HG03520 (cell line): ENCODE measurements around the gene PIM2.
"Not testable (repeated sequence)": the region's sequence is repeated elsewhere in the genome, so short reads cannot be mapped to it uniquely, and the experiment has no call there.

Experiments
- ATAC-seq: cut with Tn5 transposase; IDR thresholded peaks from one replicate; pipeline ENCODE4 v1.9.1; 2021; ENCODE audit warnings: mild to moderate bottlenecking, moderate library complexity; ENCODE audit not compliant: unreplicated experiment

The PIM2 gene

DNA sequence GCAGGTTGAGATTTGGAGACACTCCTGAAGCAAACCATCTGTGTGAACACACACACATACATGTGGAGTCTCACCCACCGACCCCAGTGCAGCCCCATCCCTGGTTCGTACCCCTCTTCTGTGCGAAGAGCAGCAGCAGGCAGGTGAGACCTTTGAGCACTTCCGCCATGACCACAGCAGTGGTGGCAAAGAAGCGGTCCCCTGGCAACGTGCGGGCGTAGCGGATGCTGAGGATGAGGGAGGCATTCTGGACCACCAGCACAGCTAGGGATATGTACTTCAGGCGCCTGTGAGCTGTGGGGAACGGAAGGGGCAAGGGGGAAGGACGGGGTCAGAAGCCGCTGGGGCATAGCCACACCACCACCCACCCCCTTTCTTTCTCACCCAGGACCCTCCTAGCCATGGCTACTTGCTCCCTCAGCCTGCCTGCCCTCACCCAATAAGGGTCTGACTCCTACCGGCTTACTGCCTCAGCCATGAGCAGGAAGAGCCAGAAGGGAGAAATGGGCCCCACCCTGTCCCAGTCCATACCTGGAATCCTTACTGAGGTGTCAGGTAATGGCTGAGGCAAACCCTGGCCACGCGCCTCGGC, 9.0 kb downstream of the PIM2 start:
- ATAC-seq: no peak

DNA sequence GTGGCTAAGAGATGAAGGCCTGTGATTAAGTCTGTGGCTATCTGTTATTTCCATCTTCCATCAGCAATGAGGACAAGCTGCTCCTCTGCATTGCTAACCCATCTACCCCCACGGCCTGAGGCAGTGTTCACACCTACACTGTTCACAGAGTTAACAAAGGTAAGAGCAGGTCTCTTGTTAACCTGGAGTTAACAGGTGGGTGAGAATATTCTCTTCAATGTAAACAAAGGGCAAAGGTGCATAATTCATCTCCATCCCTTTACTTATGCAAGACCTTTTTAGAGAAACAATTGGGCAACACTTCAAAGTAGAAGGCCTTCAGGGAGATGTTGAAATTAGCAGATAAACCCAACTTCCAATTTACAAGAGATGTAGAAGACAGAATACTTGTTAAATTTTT, 10.2 kb downstream of the PIM2 start:
- no peak for ATAC-seq

DNA sequence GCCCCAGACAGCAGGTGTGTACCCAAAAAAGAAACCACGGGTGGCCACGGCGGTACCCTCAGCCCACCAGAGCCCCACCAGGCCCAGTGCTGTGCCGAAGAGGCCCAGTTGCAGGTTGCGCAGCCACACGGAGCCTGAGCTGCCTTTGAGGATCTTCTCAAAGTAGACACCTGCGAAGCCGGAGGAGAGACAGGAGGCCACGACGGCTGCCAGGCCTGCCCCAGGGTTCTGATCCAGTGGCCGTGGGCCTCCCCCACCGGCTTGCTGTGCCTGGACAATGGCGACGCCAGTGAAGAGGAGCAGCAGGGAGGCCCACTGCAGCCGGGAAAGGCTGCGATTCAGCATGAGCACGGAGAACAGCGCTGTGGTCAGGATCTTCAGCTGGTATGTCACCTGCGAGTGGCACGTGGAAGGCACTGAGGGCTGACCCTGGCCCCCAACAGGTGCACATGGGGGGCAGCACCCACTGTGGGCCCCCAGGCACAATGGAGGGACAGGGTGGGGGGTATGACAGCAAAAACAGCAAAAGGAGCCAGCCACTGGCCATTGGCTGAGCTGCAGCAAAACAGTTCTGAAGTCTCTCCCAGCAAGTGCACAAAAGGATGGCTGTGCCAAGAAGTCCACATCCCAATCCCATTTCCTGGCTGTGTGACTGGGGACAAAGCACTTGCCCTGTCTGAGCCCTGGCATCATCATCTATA, 13.6 kb downstream of the PIM2 start:
- ATAC-seq: no peak

DNA sequence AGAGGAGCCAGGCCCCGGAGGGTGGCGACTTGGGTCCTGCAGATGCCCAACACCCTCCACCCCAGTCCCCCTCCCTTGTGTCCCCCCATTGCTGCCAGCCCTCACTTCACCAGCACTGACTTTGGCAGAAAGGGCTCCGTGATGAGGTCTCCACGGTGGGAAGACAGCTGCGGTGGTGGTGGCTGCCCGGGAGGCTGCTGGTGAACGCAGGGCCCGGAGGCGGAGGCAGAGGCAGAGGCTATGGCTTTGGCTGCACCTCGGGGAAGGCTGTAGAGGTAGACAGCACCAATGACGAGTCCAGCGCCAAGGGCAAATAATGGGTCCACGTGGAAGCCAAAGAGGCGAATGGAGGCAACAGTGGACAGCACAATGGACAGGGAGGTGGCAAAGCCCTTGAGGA, 14.2 kb downstream of the PIM2 start:
- ATAC-seq: no peak

DNA sequence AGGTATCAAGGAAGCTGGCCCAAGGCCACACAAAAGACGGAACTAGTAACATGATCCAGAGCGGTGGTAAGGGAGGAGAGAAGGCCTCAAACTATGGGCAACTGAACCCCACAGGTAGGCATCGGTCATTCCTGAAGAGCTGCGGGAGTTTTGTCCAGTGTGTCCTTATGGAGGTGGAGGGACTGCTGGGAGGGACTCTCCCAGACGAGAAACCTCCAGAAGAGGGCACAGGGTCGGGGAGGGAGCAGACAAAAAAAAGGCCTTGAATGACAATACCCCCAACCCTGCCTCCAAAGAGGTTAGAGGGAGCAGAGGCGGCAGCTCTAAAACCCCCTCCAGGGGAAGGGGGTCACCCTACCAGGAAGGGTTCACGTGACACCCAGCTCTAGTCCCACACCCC, 14.6 kb downstream of the PIM2 start:
- ATAC-seq: no peak

DNA sequence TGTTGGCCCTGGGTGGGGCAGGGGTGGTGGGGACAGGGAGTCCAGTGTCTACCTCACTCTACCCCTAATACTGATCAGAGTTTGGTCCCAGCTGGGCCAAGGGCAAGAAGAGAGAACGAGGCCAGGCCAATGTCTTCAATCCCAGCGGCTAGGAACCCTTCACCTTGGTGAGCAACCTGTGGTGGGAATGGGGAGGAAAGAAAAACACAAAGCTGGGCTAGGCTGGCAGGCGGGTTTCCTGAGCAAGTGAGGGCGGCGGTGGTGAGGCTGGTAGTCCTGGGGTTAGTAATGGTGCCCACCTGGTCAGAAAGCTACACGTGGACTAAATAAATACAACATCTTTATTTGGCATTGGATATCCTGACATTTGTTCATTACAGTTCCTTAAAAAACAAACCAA, 15.5 kb downstream of the PIM2 start:
- no peak for ATAC-seq

DNA sequence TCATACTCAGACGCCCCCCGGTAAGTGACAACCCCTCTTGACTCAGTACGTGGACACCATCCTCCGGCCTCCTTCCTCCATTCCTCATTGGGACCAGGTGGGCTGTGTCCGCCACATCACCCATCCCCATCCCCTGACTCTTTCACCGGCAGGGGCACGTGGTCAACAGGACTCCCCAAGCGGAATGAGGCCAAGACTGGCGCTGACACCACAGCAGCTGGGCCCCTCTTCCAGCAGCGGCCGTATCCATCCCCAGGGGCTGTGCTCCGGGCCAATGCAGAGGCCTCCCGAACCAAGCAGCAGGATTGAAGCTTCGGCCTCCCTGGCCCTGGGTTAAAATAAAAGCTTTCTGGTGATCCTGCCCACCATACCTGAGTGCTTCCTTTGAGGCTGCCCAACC, 16.0 kb downstream of the PIM2 start:
- ATAC-seq: no peak

DNA sequence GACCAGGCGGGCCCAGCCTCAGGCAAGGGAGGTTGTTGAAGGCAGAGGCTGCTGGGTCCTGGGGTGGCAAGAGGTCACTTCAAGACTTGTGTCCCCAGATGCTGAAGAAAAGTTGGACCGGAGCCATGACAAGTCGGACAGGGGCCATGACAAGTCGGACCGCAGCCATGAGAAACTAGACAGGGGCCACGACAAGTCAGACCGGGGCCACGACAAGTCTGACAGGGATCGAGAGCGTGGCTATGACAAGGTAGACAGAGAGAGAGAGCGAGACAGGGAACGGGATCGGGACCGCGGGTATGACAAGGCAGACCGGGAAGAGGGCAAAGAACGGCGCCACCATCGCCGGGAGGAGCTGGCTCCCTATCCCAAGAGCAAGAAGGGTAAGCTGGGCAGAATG, 16.7 kb downstream of the PIM2 start:
- no peak for ATAC-seq

DNA sequence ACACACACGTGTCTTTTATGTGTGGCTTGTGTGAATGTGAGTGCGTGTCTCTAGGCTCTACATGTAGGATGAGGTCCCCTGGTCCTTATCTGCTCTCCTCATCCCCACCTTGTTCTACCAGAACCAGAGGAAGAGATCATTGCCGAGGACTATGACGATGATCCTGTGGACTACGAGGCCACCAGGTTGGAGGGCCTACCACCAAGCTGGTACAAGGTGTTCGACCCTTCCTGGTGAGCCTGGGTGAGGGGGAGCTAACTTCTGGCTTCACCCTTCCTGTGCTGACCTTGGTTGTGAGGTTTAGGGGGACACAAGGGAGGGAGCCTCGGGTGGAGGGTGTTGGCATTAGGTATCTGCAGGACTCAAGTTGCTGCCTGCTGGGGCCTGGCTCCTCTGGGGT, 17.8 kb downstream of the PIM2 start:
- no peak for ATAC-seq

DNA sequence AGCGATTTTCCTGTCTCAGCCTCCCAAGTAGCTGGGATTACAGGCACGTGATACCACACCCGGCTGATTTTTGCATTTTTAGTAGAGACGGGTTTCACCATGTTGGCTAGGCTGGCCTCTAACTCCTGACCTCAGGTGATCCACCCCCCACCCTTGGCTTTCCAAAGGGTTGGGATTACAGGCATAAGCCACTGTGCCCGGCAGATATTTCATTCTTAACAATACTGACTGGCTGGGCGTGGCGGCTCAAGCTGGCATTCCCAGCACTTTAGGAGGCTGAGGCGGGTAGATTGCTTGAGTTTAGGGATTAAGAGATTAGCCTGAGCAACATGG, 19.8 kb downstream of the PIM2 start:
- no peak for ATAC-seq

DNA sequence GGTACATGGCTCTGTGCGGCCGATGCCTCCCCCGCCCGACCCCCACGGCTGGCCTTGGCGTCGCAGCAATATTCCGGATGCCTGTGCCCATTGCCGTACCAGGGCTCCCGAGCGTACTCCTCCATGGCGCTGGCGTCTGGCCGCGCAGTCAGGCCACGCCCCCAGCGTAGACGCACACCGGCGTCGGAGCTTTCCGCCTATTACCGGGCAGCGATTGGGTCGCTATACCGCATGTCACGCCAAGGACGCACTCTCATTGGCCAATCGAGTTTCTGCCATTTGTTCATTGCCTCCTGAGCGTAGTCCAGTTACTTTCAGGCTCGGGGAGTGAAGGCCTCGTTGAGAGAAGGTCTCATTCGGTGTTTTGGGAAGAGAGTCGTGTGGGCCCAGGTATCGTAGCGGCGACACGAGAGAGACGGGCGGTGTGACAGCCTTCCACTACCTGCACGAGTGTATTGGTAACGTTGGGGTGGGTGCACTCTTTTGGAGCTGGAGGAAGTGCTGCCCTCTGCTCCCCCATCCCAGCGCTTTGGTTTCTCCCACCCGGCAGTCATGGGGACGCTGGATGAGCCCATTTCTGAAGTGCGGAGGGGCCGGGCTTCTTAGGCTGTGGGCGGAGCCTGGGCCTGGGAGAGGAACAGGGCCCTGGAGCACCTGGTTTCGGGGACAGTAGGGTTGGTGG, 21.1 kb downstream of the PIM2 start, which contains the start of the genes PQBP1 and TIMM17B:
Gene PQBP1 (plus strand): TSS at position 306 of the 682 bp plus-strand sequence. CDS start 580 bp downstream, outside the sequence.
Gene TIMM17B (minus strand): TSS at position 144 of the 682 bp plus-strand sequence. CDS start 19 bp downstream, at position 125.
- ATAC-seq: peak; percentile 83

DNA sequence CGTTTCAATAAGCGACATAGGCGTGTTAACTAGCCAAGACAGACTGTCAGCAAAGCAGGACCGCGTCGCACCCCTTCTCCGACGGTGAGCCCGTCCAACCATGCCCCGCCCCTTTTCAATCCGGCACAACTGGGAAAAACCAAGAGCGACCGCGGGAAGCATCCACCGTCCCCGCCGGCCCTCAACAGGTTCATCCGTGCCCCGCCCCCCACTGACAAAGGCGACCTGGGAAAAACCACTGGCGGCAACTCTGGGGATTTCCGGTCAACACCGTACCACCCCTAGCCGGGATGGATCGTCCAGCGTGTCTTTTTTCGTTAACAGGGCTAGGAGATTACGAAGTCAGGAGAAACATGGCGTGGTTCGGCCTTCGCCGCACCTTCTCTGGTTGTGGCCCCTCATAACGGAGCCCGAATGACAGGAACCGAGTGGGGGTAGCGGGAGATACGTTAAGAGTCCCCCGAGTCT, 21.6 kb downstream of the PIM2 start:
- ATAC-seq: peak; percentile 3

DNA sequence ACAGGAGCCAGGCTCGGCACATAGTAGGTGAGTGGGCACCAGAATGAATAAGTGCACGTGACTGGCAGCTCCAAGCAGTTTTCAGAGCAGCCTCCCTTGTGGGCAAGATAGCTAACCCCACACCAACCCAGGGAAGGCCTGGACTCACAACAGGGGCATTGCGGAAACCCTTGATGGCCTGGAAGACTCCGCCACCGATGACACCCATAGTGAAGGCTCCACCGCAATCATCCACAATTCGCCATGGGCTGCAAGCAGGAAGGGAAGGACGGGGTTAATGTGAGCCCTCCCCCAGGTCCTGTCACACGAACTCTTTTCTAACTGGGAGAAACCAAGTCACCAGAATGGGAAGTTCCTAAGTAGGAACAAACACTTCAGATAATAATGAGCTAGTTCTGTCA, 22.2 kb downstream of the PIM2 start:
- ATAC-seq: no peak

DNA sequence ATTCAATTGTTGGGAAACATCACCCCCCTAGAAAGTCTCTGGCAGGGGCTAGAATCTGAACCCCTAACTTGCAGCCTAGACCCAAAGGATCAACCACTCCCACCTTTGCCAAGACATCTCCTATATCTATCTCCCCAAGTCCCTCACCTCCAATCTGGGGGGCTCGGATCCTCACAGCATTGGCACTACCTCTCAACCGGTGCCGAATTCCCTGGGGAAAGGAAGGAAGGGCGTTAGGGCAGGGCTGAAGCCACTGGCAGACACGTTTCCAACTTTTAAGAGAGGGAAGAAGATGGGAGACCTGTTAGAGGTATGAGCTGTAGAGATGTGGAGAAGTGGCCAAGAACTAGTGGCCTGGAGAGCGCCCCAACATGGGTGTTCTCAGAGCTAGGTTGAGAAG, 23.9 kb downstream of the PIM2 start:
- no peak for ATAC-seq

DNA sequence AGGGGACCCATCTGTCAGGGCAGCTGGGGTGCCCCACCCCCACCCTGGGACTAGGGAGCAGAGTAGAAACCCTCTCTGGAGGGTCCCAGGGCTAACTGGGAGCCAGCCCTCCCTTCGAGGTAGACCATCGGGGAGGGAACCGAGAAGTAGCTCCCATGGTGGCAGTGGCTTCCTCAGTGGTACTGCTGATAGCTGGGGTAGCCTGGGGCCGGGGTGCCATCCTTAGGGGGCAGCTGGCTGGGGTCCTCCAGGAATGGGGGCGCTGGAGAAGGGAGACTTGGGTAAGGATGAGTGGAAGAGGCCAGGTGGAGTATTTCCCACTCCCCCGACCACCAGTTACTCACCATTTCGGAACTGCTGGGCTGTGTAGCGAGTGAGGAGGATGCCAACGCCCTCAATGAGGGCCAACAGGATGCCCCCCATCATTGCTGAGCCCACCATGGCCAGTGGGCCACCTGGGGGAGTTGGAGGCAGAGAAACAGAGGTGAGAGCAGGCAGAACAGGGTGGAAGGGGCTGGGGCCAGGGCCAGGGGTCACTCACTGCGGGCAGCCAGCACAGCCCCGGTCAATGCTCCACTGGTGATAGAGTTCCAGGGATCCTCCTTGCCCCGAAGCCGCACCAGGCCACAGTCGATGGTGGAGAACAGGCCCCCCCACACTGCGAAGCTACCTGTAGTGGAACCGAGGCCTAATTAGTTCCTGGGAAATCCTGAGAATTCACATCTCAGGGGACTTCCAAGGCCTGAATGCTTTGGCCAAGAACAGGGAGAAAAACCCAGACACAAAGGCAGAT, 25.1 kb downstream of the PIM2 start:
- no peak for ATAC-seq

DNA sequence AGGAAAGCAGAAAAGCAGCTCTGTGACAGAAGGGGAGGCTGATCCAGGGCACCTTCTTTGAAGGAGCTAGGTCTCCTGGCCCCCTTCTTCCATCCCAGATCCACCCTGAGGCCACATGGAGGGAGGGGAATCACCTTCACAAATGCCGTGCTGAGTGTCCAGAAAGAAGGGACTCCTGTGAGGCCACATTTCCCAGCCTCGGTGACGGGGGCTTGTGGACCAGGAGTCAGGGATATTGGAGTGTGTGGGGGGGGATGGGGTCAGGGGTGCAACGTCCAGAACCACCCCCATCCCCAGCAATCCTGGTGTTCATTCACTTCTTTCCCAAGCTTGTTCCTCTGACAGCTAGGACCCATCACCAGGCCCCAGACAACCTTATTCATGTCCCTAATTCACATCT, 25.9 kb downstream of the PIM2 start:
- ATAC-seq: no peak

DNA sequence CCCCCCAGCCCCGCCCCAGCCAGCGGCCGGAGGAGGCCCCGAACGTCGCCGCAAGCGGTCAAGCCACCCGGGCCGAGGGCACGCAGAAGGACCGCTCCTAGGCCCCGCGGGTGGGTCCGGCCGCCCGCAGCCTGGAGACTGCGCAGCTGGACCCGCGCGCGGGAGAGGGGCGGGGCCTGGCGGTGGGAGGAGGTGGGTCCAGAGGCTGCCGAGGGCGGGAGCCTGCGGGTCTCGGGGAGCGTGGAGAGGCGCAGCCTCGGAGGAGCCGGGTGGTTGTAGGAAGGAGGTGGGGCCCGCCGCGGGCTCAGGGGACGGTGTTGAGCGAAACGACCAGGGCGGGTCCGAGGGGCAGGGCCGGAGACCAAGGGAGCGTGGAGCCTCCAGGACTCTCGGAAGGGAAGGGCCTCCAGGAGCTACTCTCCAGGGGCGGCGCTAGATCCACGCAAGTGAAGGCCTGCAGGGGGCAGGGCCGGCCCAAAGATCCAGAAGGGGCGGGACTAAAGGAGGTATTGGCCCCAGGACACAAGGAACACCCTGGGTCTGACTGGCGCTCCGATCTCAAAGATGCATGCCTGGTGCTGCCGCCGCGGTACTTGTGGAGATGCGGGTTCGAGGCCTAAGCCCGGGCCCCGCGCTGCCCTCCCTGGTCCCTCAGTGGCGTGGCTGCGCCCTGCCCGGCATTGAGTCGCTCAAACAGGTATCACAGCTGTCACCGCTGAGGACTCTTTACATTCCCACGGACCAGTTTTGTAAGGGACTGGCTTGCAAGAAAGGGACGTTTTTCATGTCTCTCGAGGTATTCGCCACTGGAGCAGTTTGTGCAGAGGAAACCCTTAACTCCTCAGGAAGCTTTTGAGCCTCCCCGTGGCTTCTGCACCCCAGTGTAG, 27.2 kb downstream of the PIM2 start:
- ATAC-seq: peak; percentile 64

DNA sequence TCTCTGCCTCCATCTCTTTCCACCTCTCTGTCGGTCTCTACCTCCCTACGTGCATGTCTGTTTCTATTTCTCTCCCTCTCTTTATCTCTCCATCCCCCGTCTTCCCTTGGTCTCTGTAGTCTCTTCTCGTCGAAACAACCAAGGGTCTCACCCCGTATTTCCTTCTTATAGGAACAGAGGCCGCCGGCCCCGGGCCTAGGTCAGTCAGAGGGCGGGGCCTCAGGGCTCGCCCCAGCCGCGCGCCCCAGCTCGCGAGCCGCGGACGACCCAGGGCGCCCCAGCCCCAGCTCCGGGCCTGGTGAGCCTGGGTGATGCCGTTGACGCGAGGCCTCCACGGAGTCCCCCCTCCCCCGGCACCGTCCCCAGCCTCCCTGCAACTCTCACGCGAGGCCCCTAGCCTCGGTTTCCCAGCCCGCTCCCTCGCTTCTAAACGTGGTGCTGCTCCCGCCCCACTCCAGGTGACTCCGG, 27.9 kb downstream of the PIM2 start:
- peak; percentile 19 for ATAC-seq

DNA sequence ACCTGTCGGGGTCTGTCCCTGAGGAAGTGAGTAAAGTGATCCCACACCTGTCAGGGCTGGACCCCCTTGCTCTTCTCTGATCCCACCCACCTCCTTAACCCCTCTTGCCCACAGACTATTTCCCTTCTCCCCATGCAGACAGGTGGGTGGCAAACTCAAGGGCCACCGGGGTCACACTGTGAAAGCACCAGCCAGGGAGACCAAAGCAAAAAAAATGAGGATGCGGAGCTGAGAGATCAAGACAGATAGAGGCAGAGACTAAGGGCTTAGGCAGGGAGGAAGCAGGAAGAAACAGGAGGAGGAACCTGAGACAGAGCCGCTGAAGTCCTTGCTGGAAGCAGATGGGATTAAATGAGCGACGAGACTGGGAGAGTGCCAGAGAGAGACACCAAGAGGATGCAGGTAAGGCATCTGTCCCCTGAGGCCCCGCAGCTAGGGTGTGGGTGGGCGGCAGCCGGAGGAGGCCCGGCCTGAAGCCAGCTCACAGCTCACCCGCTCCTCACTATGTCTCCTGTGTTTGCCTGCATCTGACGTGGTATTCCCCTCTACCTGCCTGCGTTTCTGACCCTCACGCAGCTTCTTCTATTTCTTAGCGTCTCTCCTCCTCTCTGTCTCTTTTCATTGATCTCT, 28.4 kb downstream of the PIM2 start:
- no peak for ATAC-seq

DNA sequence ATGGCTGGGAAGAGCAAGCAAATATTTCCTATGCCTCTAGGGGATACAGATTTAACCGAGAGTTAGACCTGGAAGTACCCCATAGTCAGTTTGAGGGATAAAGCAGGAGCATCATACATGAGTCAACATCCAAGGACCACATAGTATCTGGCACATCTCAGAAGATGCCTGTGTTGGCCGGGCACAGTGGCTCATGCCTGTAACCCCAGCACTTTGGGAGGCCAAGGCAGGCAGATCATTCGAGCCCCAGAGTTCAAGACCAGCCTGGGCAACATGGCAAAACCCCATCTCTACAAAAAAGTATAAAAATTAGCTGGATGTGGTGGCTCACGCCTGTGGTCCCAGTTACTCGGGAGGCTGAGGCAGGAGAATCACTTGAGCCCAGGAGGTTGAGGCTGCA, 32.2 kb downstream of the PIM2 start:
- not testable (repeated sequence) for ATAC-seq
